Measurements from ENCODE around the gene U2AF2. TPM values are rescaled to one million over a fixed set of nuclear protein-coding genes. Genes with fewer than 3 reads are reported as not detected.
A peak's percentile ranks its signal among the peaks of the same experiment; 100 is the strongest.

The U2AF2 gene
- polyA plus RNA-seq, 1 experiment, result 90.7 TPM

DNA sequence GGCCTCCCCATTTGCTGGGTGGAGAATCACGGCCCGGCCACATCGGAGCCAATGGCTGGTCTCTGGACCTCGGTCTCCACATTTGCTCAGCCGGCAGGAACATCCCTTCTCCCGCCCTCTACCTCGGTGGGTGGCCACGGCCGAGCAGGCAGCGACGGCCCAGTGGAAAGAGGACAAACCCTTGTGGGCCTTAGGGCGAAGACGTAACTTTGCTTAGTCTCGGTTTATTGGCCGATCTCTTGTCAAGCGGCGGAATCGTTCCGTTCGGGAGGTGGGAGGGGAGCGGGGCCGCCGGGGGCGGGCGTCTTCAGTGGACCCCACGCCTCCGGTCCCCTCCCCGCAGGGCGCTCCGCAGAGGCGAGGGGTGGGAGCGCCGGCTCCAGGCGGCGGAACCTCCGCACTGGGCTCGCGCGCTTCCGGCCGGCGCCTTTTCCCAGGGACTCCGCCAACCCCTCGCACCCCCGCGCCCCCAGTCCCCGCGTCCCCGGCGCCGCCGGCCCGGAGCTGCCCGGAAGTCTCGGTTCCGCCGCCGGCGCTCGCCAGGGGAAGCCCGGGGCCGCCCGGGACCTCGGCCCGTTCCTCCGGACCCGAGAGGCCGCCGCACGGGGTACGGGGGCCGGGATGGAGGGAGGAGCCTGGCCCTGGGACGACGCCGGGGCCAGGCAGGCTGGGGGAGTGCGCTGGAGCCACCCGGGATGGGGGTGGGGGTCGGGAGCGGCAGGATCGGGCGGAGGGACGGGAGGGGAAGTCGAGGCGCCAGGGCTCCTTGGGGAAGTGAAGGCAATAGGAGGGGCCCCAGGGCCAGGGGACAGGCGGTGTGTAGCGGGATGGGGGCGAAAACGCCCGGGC is 14.0 kb upstream of the U2AF2 start, which contains the start of gene ZNF580:
TSS of gene ZNF580 (plus strand) at position 426 of the 849 bp plus-strand sequence. CDS start 1,507 bp downstream, outside the sequence.
- no peaks in the 10 kb centered on the region; the same call in 1 of the 2 replicates for H3K9me3 ChIP-seq (ENCODE audit: control insufficient read depth, insufficient read depth, low read length)
- POLR2A ChIA-PET, result interaction anchor here (1.0 to 1.4 kb wide), 2 partner anchors 16 to 42 kb away, joined by 3 to 4 read pairs; partner anchors contain the start of genes FIZ1 and ZNF784
- no peaks in the 10 kb centered on the region for H3K27me3 ChIP-seq (ENCODE audit: control insufficient read depth, insufficient read depth, low read length)
- H3K27ac ChIP-seq (ENCODE audit: low read depth, low read length), result peak within 1 kb of the TSS; percentile 85
- CTCF ChIA-PET, result no interaction called here
- H3K4me3 ChIP-seq (ENCODE audit: low read depth, low read length), result peak within 1 kb of the TSS; percentile 84
- no peak for DNase-seq (ENCODE audit: low read depth, low spot score)
- TF ChIP-seq, protein P1, sequence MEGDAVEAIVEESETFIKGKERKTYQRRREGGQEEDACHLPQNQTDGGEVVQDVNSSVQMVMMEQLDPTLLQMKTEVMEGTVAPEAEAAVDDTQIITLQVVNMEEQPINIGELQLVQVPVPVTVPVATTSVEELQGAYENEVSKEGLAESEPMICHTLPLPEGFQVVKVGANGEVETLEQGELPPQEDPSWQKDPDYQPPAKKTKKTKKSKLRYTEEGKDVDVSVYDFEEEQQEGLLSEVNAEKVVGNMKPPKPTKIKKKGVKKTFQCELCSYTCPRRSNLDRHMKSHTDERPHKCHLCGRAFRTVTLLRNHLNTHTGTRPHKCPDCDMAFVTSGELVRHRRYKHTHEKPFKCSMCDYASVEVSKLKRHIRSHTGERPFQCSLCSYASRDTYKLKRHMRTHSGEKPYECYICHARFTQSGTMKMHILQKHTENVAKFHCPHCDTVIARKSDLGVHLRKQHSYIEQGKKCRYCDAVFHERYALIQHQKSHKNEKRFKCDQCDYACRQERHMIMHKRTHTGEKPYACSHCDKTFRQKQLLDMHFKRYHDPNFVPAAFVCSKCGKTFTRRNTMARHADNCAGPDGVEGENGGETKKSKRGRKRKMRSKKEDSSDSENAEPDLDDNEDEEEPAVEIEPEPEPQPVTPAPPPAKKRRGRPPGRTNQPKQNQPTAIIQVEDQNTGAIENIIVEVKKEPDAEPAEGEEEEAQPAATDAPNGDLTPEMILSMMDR (IDR thresholded peaks at IDR 0.05; ENCODE audit: low read depth, low read length), result no peak

DNA sequence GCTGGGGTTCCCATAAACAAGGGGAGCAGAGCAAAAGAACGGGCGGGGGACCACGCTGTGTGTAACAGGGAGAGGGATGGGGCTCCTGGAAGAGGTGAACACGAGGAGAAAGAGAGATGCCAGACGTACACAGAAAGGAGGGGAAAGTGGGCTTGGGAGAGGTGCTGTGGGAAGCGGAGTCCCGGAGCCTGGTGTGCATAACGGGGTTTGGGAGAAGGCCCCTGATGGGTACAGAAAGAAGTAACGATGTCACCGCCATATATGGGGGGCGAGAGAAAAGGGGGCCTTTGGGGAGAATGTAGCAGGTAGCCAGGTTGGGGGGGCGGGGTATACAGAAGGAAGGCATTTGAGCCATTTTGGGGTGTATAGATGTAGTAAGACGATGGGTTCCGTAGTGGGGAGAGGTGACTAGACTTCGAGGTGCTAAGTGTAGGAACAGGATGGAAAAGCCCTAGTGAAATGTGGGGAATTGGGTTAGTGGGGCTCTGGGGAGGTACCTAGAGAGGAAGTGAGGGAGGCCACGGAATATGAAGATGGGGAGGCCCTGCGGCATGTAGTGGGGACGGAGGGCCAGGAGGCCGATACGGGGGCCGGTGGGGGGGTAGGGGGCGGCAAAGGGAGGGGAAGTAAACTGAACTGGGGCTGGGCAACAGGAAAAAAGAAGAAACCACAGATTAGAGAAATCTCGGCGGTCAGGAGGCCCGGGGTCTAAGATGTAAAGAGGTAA is 13.2 kb upstream of the U2AF2 start:
- TF ChIP-seq, protein P1 (IDR thresholded peaks at IDR 0.05; ENCODE audit: low read depth, low read length), result no peak
- Histone ChIP-seq H3K27ac (ENCODE audit: low read depth, low read length) (peak overlapping the region; percentile 83), H3K9me3 (ENCODE audit: control insufficient read depth, insufficient read depth, low read length) (no peaks in the 10 kb centered on the region; the same call in 1 of the 2 replicates), H3K27me3 (ENCODE audit: control insufficient read depth, insufficient read depth, low read length) (no peaks in the 10 kb centered on the region), H3K4me3 (ENCODE audit: low read depth, low read length) (peak overlapping the region; percentile 84)
- ChIA-PET POLR2A (interaction anchor here (1.3 kb wide), 1 partner anchor 42 kb away, joined by 5 read pairs; the partner anchor contains the start of genes FIZ1 and ZNF524), CTCF (interaction anchor here (0.6 to 1.6 kb wide), 2 partner anchors 12 to 174 kb away, joined by 3 read pairs; no protein-coding TSS in a partner anchor)
- no peak for DNase-seq (ENCODE audit: low read depth, low spot score)

DNA sequence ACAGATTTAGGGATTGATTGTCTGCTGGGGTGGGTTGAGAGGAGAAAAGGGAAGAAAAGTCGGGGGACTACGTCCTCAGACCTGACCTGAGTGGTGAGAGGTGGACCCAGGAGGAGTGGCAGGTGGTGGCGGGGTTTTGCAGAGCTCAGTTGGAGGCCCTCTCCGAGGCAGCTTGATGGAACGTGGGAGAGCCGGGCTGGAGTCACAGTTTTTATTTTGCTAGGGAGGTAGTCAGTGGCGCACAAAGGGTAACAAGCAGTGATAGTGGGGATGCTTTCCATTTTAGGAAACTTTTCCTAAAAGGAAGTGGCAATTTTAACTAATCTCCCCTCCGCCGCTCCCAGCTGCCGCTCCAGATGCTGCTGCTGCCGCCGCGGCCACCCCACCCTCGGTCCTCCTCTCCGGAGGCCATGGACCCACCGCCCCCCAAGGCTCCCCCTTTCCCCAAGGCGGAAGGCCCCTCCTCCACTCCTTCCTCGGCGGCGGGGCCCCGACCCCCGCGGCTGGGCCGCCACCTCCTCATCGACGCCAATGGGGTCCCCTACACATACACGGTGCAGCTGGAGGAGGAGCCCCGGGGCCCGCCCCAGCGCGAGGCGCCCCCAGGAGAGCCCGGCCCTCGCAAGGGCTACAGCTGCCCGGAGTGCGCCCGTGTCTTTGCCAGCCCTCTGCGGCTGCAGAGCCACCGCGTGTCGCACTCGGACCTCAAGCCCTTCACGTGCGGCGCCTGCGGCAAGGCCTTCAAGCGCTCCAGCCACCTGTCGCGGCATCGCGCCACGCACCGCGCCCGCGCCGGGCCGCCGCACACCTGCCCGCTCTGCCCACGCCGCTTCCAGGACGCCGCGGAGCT is 12.5 kb upstream of the U2AF2 start:
- ChIA-PET CTCF (interaction anchor here (0.6 to 1.6 kb wide), 4 partner anchors 10 to 175 kb away, joined by 3 to 4 read pairs (median 3); no protein-coding TSS in a partner anchor), POLR2A (interaction anchor here (1.2 to 1.5 kb wide), 3 partner anchors 18 to 525 kb away, joined by 3 to 5 read pairs (median 4); partner anchors contain the start of genes FIZ1, PPP1R12C, ZNF524 and ZNF784)
- TF ChIP-seq, protein P1 (IDR thresholded peaks at IDR 0.05; ENCODE audit: low read depth, low read length), result no peak
- H3K27me3 ChIP-seq (ENCODE audit: control insufficient read depth, insufficient read depth, low read length), result no peaks in the 10 kb centered on the region
- DNase-seq (ENCODE audit: low read depth, low spot score), result no peak
- H3K4me3 ChIP-seq (ENCODE audit: low read depth, low read length), result peak overlapping the region; percentile 84
- H3K27ac ChIP-seq (ENCODE audit: low read depth, low read length), result peak overlapping the region; percentile 73
- H3K9me3 ChIP-seq (ENCODE audit: control insufficient read depth, insufficient read depth, low read length), result no peaks in the 10 kb centered on the region; the same call in 1 of the 2 replicates

DNA sequence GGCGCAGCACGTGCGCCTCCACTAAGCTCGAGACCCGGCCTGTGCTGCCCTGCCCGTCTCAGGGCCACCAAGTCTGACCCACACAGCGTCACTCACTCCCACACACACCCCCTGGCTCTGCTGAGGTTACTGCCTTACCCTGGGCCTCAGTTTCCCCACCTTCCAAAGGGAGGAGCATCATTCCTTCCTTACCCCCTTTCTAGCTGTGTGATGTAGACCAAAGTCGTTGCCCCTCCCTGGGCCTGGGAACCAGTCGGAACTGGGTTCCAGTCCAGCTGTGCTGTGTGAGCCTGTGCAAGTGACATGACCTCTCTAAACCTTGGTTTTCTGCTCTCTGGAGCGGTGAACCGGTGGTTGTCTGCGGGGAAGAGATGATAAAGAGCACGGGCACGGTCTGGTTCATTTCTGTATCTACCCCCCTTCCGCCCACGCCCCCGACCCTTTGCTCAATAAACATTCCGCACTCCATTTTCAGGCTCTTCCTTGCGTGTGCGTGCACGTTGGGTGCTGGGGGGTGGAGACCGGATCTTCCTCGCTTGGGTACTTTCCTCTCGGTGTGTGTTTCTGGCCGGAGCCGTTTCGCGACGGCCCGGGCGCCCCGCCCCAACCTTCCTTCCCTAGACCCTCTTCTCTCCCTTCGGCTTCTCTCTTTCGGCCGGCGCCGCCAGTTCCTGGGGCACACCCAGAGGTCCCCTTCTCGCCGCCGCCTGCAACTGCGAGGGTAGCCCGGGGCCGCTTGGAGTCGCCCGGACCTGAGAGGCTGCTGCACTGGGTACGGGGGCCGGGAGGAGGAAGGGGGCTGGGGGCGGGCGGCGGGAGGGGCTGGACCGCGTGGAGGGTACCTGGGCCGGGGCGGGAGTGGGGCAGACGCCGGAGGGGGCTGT is 11.6 kb upstream of the U2AF2 start, which contains the start of gene ZNF581:
TSS of gene ZNF581 (plus strand) at position 647 of the 884 bp plus-strand sequence. CDS start 923 bp downstream, outside the sequence.
- CTCF ChIA-PET, result interaction anchor here (0.9 to 1.6 kb wide), 3 partner anchors 10 to 176 kb away, joined by 3 to 7 read pairs (median 4); no protein-coding TSS in a partner anchor
- POLR2A ChIA-PET, result interaction anchor here (1.2 to 1.5 kb wide), 3 partner anchors 19 to 526 kb away, joined by 3 to 5 read pairs (median 4); partner anchors contain the start of genes FIZ1, PPP1R12C, ZNF524 and ZNF784
- TF ChIP-seq, protein P1 (IDR thresholded peaks at IDR 0.05; ENCODE audit: low read depth, low read length), result no peak
- peak; percentile 56 for DNase-seq (ENCODE audit: low read depth, low spot score)
- H3K9me3 ChIP-seq (ENCODE audit: control insufficient read depth, insufficient read depth, low read length), result no peaks in the 10 kb centered on the region; the same call in 1 of the 2 replicates
- H3K4me3 ChIP-seq (ENCODE audit: low read depth, low read length), result peak within 1 kb of the TSS; percentile 84
- H3K27me3 ChIP-seq (ENCODE audit: control insufficient read depth, insufficient read depth, low read length), result no peaks in the 10 kb centered on the region
- peak within 1 kb of the TSS; percentile 73 for H3K27ac ChIP-seq (ENCODE audit: low read depth, low read length)
